NCI-H345 (cell line): ENCODE results near the gene AKR7A2.
A peak's percentile ranks its signal among the peaks of the same experiment; 100 is the strongest.
"Not testable (repeated sequence)": the region's sequence is repeated elsewhere in the genome, so short reads cannot be mapped to it uniquely, and the experiment has no call there.

ENCODE experiments used
- DNase-seq: peaks from one replicate; lab custom pipeline; 2025; lab: John Stamatoyannopoulos, UW

Gene AKR7A2

GRCh38 chr1:19260211-19261138 is 51.5 kb downstream of the AKR7A2 start:
- peak; percentile 66 for DNase-seq

- DNase-seq: no peak
These were observed 53.6 kb downstream of the AKR7A2 start for GRCh38 chr1:19258353-19258752.

- DNase-seq: no peak
These were observed 54.6 kb downstream of the AKR7A2 start for GRCh38 chr1:19257178-19257914.

GRCh38 chr1:19256301-19256700 is 55.6 kb downstream of the AKR7A2 start:
- not testable (repeated sequence) for DNase-seq

- no peak for DNase-seq
These were observed 56.7 kb downstream of the AKR7A2 start for GRCh38 chr1:19255288-19255687.

GRCh38 chr1:19254416-19254815 is 57.5 kb downstream of the AKR7A2 start:
- no peak for DNase-seq
